ENCODE data around the gene TBX6. TPM values are rescaled to one million over a fixed set of nuclear protein-coding genes. Genes with fewer than 3 reads are reported as not detected.
A peak's percentile ranks its signal among the peaks of the same experiment; 100 is the strongest.

The TBX6 gene
- total RNA-seq, 2 experiments from 2014 or later, result 1.3 TPM

DNA sequence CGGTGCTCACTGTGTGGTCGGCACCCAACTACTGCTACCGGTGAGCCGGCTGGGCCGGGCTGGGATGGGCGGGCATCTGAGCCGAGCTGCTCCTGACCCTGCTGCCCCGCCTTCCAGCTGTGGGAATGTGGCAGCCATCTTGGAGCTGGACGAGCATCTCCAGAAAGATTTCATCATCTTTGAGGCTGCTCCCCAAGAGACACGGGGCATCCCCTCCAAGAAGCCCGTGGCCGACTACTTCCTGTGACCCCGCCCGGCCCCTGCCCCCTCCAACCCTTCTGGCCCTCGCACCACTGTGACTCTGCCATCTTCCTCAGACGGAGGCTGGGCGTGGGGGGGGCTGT lies 6.9 kb downstream of the TBX6 start:
- Mint-ChIP-seq H3K36me3 (ENCODE audit: low read depth) (peaks cover 48% of the 10 kb centered on the region), H3K27me3 (ENCODE audit: low read depth) (no peaks in the 10 kb centered on the region), H3K9me3 (ENCODE audit: insufficient read depth) (no peaks in the 10 kb centered on the region), H3K4me1 (ENCODE audit: low read depth) (peaks cover 22% of the 10 kb centered on the region), H3K4me3 (no peak overlapping the region), H3K27ac (no peak overlapping the region)
- CTCF ChIA-PET, result no interaction called here
- ATAC-seq, result no peak
- no peak for DNase-seq
- POLR2A ChIA-PET, result interaction anchor here (0.5 to 1.0 kb wide), 4 partner anchors 9 to 945 kb away, joined by 3 read pairs; no protein-coding TSS in a partner anchor

DNA sequence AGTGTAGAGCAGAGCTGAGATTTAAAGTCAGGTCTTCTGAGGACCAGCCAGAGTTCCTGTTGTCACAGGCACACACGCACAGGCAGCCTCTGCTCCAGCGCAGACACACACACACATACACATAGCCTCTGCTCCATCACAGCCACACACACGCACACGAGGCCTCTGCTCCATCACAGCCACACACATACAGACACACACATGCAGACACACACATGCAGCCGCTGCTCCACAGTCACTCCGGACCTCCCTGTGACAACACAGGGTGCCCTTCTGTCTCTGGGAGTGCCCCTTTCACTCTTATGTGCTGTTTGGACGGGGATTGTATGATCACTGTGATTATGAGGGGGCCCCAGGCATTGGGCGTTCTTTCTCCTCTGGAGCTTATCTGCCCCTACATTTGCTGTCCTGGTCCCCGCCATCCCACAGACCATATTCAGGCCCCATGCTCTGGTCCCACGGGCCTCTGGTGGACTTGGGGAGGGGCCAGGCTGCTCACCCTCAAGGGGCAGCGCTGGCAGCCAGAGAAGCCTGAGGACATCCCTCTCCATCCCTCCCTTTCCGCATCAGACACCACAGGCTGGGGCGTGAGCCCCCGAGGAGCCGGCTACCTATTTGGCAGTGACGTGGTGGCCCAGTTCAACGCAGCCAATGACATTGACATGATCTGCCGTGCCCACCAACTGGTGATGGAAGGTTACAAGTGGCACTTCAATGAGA lies 7.5 kb downstream of the TBX6 start:
- ATAC-seq (peak; percentile 17), DNase-seq (no peak)
- peaks cover 21% of the 10 kb centered on the region for H3K4me1 Mint-ChIP-seq (ENCODE audit: low read depth)
- CTCF ChIA-PET, result no interaction called here
- peak overlapping the region; percentile 36 for H3K27ac Mint-ChIP-seq
- H3K27me3 Mint-ChIP-seq (ENCODE audit: low read depth), result no peaks in the 10 kb centered on the region
- no peaks in the 10 kb centered on the region for H3K9me3 Mint-ChIP-seq (ENCODE audit: insufficient read depth)
- POLR2A ChIA-PET, result interaction anchor here (0.5 to 1.0 kb wide), 3 partner anchors 9 to 944 kb away, joined by 3 read pairs; no protein-coding TSS in a partner anchor
- H3K36me3 Mint-ChIP-seq (ENCODE audit: low read depth), result peaks cover 53% of the 10 kb centered on the region
- H3K4me3 Mint-ChIP-seq, result no peak overlapping the region

DNA sequence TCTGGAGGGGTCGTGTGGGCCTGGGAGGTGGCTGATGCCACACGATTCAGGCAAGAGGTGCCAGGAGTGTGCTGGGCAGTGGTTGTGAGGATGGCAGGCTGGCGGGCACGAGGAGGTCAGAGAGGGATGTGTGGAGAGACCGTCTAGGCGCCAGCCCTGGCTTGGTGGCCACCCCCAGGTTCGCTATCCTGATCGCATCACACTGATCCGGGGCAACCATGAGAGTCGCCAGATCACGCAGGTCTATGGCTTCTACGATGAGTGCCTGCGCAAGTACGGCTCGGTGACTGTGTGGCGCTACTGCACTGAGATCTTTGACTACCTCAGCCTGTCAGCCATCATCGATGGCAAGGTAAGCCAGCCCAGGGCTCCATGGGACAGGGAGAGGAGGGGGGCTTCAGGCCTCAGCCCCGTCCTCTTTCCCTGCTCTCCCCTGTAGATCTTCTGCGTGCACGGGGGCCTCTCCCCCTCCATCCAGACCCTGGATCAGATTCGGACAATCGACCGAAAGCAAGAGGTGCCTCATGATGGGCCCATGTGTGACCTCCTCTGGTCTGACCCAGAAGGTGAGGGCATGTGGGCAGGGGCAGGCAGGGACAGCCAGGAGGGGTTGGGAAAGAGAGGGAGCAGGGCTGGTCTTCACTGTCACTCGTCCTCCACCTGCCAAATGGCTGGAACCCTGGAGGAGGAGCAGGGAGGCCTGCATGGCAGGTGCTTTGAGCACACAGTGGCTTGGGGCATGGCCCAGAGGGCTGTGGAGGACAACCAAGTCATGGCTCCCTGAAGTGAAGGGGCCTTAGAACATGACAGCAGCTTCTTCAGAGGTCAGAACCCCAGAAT lies 8.3 kb downstream of the TBX6 start:
- ChIA-PET CTCF (interaction anchor here (1.4 kb wide), 1 partner anchor 8 kb away, joined by 8 read pairs; the partner anchor contains the start of gene TBX6), POLR2A (interaction anchor here (1.0 kb wide), 1 partner anchor 12 kb away, joined by 3 read pairs; no protein-coding TSS in a partner anchor)
- H3K27me3 Mint-ChIP-seq (ENCODE audit: low read depth), result no peaks in the 10 kb centered on the region
- no peak for ATAC-seq
- peaks cover 58% of the 10 kb centered on the region for H3K36me3 Mint-ChIP-seq (ENCODE audit: low read depth)
- peak overlapping the region; percentile 69 for H3K27ac Mint-ChIP-seq
- DNase-seq, result no peak
- no peak overlapping the region for H3K4me3 Mint-ChIP-seq
- H3K9me3 Mint-ChIP-seq (ENCODE audit: insufficient read depth), result no peaks in the 10 kb centered on the region
- peaks cover 21% of the 10 kb centered on the region for H3K4me1 Mint-ChIP-seq (ENCODE audit: low read depth)

DNA sequence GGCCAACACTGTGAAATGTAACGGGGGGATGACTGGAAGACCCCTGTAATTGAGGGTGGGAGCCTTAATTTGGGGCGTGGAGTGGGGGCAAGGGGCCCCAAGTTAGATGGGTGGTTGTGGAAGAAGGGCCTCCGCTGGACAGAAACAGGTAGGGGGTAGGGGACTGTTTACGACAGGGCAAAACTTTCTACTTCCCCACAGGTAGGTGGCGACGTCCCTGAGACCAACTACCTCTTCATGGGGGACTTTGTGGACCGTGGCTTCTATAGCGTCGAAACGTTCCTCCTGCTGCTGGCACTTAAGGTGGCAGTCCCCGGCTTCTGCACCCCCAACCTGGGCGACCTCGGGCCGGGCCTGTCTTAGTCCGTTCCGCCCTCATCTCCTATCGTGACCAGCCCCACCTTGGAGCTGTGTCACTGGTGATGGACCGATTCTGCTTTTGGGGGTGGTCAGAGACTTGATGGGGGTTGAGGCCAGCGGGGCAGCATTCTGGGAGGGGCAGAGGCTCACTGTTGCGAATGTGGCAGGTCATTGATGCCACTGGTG lies 9.1 kb downstream of the TBX6 start:
- H3K27ac Mint-ChIP-seq, result peak overlapping the region; percentile 31

DNA sequence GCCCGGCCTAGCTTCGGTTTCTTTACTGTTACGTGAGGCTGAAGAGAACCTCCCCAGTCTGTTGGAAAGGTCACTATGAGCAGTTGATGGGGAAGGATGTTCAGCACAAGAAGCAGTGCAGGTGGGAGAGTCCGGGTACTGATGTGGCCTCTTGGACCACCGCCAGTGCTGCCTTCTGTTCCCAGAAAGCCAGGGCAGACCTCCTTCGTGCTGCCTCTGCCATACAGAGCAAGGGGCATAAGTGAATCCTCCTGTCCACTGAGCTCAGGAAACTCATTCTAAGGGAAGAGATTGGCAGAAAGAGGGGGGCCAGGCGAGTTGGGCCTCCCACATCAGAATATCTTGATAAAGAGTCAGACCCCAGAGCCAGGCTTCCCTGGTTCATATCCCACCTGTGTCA lies 12.2 kb downstream of the TBX6 start:
- Mint-ChIP-seq H3K27me3 (ENCODE audit: low read depth) (no peaks in the 10 kb centered on the region), H3K36me3 (ENCODE audit: low read depth) (peaks cover 70% of the 10 kb centered on the region), H3K9me3 (ENCODE audit: insufficient read depth) (no peaks in the 10 kb centered on the region), H3K4me1 (ENCODE audit: low read depth) (peaks cover 46% of the 10 kb centered on the region), H3K4me3 (no peak overlapping the region), H3K27ac (no peak overlapping the region)
- ChIA-PET POLR2A (interaction anchor here (0.6 to 3.0 kb wide), 2 partner anchors 14 to 330 kb away, joined by 3 to 9 read pairs; partner anchors contain the start of gene ALDOA), CTCF (interaction anchor here (1.8 to 2.7 kb wide), 2 partner anchors 12 to 24 kb away, joined by 5 to 18 read pairs; partner anchors contain the start of gene TBX6)
- DNase-seq (no peak), ATAC-seq (no peak)

More for the DNA sequence above, 9.1 kb downstream of the TBX6 start:
- no peaks in the 10 kb centered on the region for H3K27me3 Mint-ChIP-seq (ENCODE audit: low read depth)
- peaks cover 28% of the 10 kb centered on the region for H3K4me1 Mint-ChIP-seq (ENCODE audit: low read depth)
- ChIA-PET POLR2A (no interaction called here), CTCF (interaction anchor here (1.4 kb wide), 1 partner anchor 9 kb away, joined by 8 read pairs; the partner anchor contains the start of gene TBX6)
- H3K4me3 Mint-ChIP-seq, result no peak overlapping the region
- H3K9me3 Mint-ChIP-seq (ENCODE audit: insufficient read depth), result no peaks in the 10 kb centered on the region
- H3K36me3 Mint-ChIP-seq (ENCODE audit: low read depth), result peaks cover 66% of the 10 kb centered on the region
- ATAC-seq (no peak), DNase-seq (no peak)

DNA sequence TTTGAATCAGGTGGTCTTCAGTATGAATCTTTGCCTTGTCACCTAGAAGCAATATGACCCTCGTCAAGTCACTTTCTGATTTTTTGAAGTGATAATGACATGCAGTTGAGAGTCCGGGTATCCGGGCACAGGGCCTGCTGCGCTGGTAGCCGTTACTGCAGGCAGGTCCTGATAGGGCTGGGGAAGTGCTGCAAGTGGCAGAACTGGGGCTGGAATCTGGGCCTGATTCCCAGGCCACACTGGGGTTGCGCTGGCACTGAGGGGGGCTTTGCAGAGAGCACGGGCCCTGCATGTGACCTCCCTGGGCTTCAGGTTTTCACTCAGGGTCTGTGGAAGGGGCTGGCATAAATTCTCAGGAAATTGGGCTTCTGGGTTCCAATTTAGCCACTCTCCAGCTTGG lies 13.0 kb downstream of the TBX6 start:
- ChIA-PET CTCF (interaction anchor here (2.7 kb wide), 1 partner anchor 13 kb away, joined by 18 read pairs; the partner anchor contains the start of gene TBX6), POLR2A (interaction anchor here (2.5 to 3.0 kb wide), 2 partner anchors 12 to 13 kb away, joined by 9 to 34 read pairs; partner anchors contain the start of genes ALDOA and TBX6)
- Mint-ChIP-seq H3K4me1 (ENCODE audit: low read depth) (peaks cover 43% of the 10 kb centered on the region), H3K27me3 (ENCODE audit: low read depth) (no peaks in the 10 kb centered on the region), H3K36me3 (ENCODE audit: low read depth) (peaks cover 66% of the 10 kb centered on the region), H3K27ac (no peak overlapping the region), H3K9me3 (ENCODE audit: insufficient read depth) (no peaks in the 10 kb centered on the region), H3K4me3 (no peak overlapping the region)
- DNase-seq (no peak), ATAC-seq (no peak)

DNA sequence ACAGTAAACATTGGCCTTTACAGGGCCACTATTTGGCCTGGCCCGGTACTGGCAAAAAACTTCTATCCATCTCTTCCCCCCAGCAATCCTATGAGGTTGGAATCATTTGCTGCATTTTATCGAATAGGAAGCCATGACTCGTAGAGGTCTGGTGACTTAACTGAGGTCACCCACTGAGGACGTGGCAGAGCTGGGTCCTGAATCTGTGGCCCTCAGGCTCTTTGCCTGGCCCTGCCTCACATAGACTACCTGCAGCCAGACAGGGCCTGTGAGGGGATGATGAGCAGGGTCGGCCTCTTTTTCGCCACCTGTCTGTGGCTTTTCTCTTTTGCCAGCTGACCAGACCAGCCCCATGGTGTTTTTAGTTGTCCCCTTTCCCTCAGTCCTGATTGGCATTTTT lies 14.1 kb downstream of the TBX6 start:
- no peak for DNase-seq
- Mint-ChIP-seq H3K36me3 (ENCODE audit: low read depth) (peaks cover 60% of the 10 kb centered on the region), H3K27ac (peak overlapping the region; percentile 98), H3K27me3 (ENCODE audit: low read depth) (no peaks in the 10 kb centered on the region), H3K9me3 (ENCODE audit: insufficient read depth) (no peaks in the 10 kb centered on the region), H3K4me1 (ENCODE audit: low read depth) (peaks cover 43% of the 10 kb centered on the region), H3K4me3 (peak overlapping the region; percentile 93)
- ATAC-seq, result no peak
- CTCF ChIA-PET, result interaction anchor here (2.3 to 4.7 kb wide), 2 partner anchors 11 to 14 kb away, joined by 5 to 62 read pairs; partner anchors contain the start of gene TBX6
- POLR2A ChIA-PET, result interaction anchor here (1.5 to 4.4 kb wide), 5 partner anchors 11 to 108 kb away, joined by 8 to 41 read pairs (median 10); partner anchors contain the start of genes ALDOA, CORO1A and TBX6

DNA sequence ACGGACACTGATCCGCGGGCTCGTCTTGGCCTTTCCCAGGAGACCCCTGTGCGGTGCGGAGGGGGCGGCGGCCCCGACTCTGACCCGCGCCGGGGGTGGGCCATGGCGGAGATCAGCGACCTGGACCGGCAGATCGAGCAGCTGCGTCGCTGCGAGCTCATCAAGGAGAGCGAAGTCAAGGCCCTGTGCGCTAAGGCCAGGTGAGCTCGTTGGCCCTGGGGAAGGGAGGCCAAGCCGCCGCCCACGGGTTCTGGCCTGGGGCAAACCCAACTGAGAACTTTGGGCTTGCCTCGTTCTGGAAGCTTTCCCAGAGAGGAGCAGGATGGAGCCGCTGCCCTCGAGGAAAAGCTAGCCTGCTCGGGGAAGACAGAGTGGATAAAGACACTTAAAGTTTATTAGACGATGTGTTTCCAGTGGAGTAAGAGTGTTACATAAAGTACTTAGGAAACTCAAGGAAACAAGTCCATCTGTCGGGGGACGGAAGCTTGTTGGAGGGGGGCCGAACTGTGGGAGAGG lies 15.4 kb downstream of the TBX6 start:
- DNase-seq (no peak), ATAC-seq (peak; percentile 46)
- peaks cover 63% of the 10 kb centered on the region for H3K36me3 Mint-ChIP-seq (ENCODE audit: low read depth)
- peak overlapping the region; percentile 93 for H3K4me3 Mint-ChIP-seq
- no peaks in the 10 kb centered on the region for H3K9me3 Mint-ChIP-seq (ENCODE audit: insufficient read depth)
- peaks cover 42% of the 10 kb centered on the region for H3K4me1 Mint-ChIP-seq (ENCODE audit: low read depth)
- H3K27me3 Mint-ChIP-seq (ENCODE audit: low read depth), result no peaks in the 10 kb centered on the region
- POLR2A ChIA-PET, result interaction anchor here (0.6 to 4.4 kb wide), 8 partner anchors 10 to 109 kb away, joined by 3 to 41 read pairs (median 6); partner anchors contain the start of genes ALDOA, CORO1A and TBX6
- H3K27ac Mint-ChIP-seq, result peak overlapping the region; percentile 98
- CTCF ChIA-PET, result interaction anchor here (1.0 to 4.7 kb wide), 6 partner anchors 10 to 333 kb away, joined by 3 to 62 read pairs (median 6); partner anchors contain the start of genes ALDOA and TBX6

DNA sequence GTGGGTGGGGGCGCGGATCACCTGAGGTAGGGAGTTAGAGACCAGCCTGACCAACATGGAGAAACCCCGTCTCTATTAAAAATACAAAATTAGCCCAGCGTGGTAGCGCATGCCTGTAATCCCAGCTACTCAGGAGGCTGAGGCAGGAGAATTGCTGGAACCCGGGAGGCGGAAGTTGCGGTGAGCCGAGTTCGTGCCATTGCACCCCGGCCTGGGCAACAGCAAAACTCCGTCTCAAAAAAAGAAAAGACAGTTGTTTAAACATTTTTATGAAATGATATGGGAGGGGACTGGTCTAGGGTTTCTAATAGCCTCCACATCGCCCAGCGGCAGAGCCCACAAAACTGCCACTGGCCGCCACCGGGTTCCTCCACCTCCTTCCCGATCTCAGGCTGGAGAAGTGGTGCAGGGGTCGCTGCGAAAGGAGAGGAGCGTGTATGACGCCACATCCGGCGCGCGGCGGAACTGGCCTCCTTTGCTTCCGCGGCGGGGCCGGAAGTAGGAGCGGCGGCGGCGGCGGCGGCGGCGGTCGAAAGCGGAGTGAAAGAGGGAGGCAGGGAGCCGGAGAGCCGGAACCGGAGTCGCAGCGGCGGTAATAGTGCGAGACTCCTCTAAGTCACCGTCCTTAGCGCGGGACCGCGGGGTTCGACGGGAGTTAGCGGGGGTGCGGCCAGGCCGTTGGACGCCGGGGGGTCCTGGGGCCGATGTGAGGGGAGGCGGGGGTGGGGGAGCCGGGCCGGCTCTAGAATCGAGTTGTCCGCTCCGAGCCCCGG lies 16.0 kb downstream of the TBX6 start, which contains the start of gene PPP4C:
Gene PPP4C (plus strand): TSS at position 492 of the 773 bp plus-strand sequence. CDS start 384 bp downstream, outside the sequence.
- DNase-seq (peak; percentile 95), ATAC-seq (peak; percentile 85)
- no peaks in the 10 kb centered on the region for H3K27me3 Mint-ChIP-seq (ENCODE audit: low read depth)
- ChIA-PET CTCF (interaction anchor here (1.0 to 4.7 kb wide), 6 partner anchors 9 to 334 kb away, joined by 3 to 62 read pairs (median 6); partner anchors contain the start of genes ALDOA and TBX6), POLR2A (interaction anchor here (0.6 to 4.4 kb wide), 9 partner anchors 9 to 110 kb away, joined by 3 to 41 read pairs (median 5); partner anchors contain the start of genes ALDOA, CORO1A and TBX6)
- H3K4me1 Mint-ChIP-seq (ENCODE audit: low read depth), result peaks cover 42% of the 10 kb centered on the region
- no peaks in the 10 kb centered on the region for H3K9me3 Mint-ChIP-seq (ENCODE audit: insufficient read depth)
- peak within 1 kb of the TSS; percentile 93 for H3K4me3 Mint-ChIP-seq
- peaks cover 63% of the 10 kb centered on the region for H3K36me3 Mint-ChIP-seq (ENCODE audit: low read depth)
- peak within 1 kb of the TSS; percentile 98 for H3K27ac Mint-ChIP-seq

DNA sequence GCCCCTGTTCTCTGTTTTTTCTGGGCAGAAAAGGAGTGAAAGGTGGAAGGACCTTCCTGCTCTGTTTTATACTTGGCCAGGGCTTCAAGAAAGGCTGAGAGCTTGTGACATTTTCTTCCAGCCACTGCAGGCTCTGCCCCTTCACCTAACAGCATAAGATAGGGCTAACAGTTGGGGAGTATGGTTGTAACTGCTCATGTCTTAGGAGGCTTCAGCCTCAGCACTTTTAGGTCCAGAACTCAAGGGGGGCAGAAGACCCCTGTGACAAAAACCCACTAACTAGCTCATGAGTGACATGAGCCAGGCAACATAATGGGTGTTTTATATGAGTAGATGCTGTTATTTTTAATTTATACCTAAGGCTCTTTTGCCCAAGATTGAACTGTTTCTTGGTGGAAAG lies 21.2 kb downstream of the TBX6 start:
- no peak for DNase-seq
- no peaks in the 10 kb centered on the region for H3K9me3 Mint-ChIP-seq (ENCODE audit: insufficient read depth)
- H3K4me1 Mint-ChIP-seq (ENCODE audit: low read depth), result peaks cover 46% of the 10 kb centered on the region
- H3K36me3 Mint-ChIP-seq (ENCODE audit: low read depth), result peaks cover 71% of the 10 kb centered on the region
- no peak for ATAC-seq
- H3K27me3 Mint-ChIP-seq (ENCODE audit: low read depth), result no peaks in the 10 kb centered on the region
- H3K4me3 Mint-ChIP-seq, result no peak overlapping the region
- ChIA-PET CTCF (interaction anchor here (2.8 kb wide), 1 partner anchor 21 kb away, joined by 12 read pairs; the partner anchor contains the start of gene TBX6), POLR2A (interaction anchor here (1.2 kb wide), 1 partner anchor 115 kb away, joined by 3 read pairs; no protein-coding TSS in a partner anchor)
- peak overlapping the region; percentile 67 for H3K27ac Mint-ChIP-seq

All from activated CD8-positive, alpha-beta T cell treated with anti-CD3 and anti-CD28 coated beads, Interleukin-2, amount 10 ng/mL, durations not matched to agents 7 days and 5 days (primary cell).